Progenitor cell of endocrine pancreas (in vitro differentiated cells): ENCODE measurements around the gene ECM2. TPM values are rescaled to one million over a fixed set of nuclear protein-coding genes. Genes with fewer than 3 reads are reported as not detected.

Experiments used
- DNase-seq: peaks from one replicate; pipeline ENCODE4 v3.0.0; 2021; ENCODE audit warnings: low spot score; ENCODE audit not compliant: unreplicated experiment
- H3K27ac Mint-ChIP-seq: 2 replicates; pipeline ENCODE4 v1.8.0; 2021; ENCODE audit warnings: mild to moderate bottlenecking, moderate library complexity, mixed read lengths
- H3K27me3 Mint-ChIP-seq: 2 replicates; pipeline ENCODE4 v1.8.0; 2021; ENCODE audit warnings: mixed read lengths
- H3K36me3 Mint-ChIP-seq: 2 replicates; pipeline ENCODE4 v1.8.0; 2022; ENCODE audit warnings: mixed read lengths; ENCODE audit not compliant: insufficient read depth
- H3K4me1 Mint-ChIP-seq: 2 replicates; pipeline ENCODE4 v1.8.0; 2021; ENCODE audit warnings: low read depth, mixed read lengths
- H3K4me3 Mint-ChIP-seq: 2 replicates; pipeline ENCODE4 v1.8.0; 2021; ENCODE audit warnings: low read depth, mild to moderate bottlenecking, moderate library complexity, mixed read lengths
- H3K9me3 Mint-ChIP-seq: 2 replicates; pipeline ENCODE4 v1.8.0; 2021; ENCODE audit warnings: low read depth, mixed read lengths
- CTCF ChIP-seq: fragments of 200-600 bp; sonication (generic); IDR thresholded peaks from one replicate; pipeline ENCODE4 v1.5.0; 2021; ENCODE audit warnings: antibody characterized with exemption, mild to moderate bottlenecking; ENCODE audit not compliant: unreplicated experiment
- total RNA-seq: library from RNA; stranded (reverse); gene quantifications from 2 replicates; pipeline ENCODE4 v1.2.1, GENCODE V29; 2021

The ECM2 gene
- total RNA-seq, 1 donor from 2014 or later, result 0.77 TPM

- Mint-ChIP-seq H3K27ac (no peak overlapping the region), H3K9me3 (no peaks in the 10 kb centered on the region), H3K36me3 (no peaks in the 10 kb centered on the region), H3K4me1 (peaks cover 2% of the 10 kb centered on the region), H3K27me3 (no peaks in the 10 kb centered on the region), H3K4me3 (no peak overlapping the region)
- no peak for DNase-seq
- no peak for TF ChIP-seq CTCF
Observed at GRCh38 chr9:92493749-92494387, 41.9 kb downstream of the ECM2 start.

- H3K4me3 Mint-ChIP-seq, result no peak overlapping the region
- peaks cover 2% of the 10 kb centered on the region for H3K4me1 Mint-ChIP-seq
- H3K27ac Mint-ChIP-seq, result no peak overlapping the region
- no peaks in the 10 kb centered on the region for H3K36me3 Mint-ChIP-seq
- no peak for TF ChIP-seq CTCF
- no peaks in the 10 kb centered on the region for H3K27me3 Mint-ChIP-seq
- no peaks in the 10 kb centered on the region for H3K9me3 Mint-ChIP-seq
- no peak for DNase-seq
Observed at GRCh38 chr9:92492781-92493401, 42.9 kb downstream of the ECM2 start.

- no peak for TF ChIP-seq CTCF
- no peak for DNase-seq
- Mint-ChIP-seq H3K9me3 (no peaks in the 10 kb centered on the region), H3K4me1 (peaks cover 2% of the 10 kb centered on the region), H3K27ac (no peak overlapping the region), H3K4me3 (no peak overlapping the region), H3K27me3 (no peaks in the 10 kb centered on the region), H3K36me3 (no peaks in the 10 kb centered on the region)
Observed at GRCh38 chr9:92488681-92489550, 46.9 kb downstream of the ECM2 start.

- Mint-ChIP-seq H3K4me1 (no peaks in the 10 kb centered on the region), H3K9me3 (no peaks in the 10 kb centered on the region), H3K27ac (no peak overlapping the region), H3K36me3 (no peaks in the 10 kb centered on the region), H3K4me3 (no peak overlapping the region), H3K27me3 (no peaks in the 10 kb centered on the region)
- no peak for DNase-seq
- TF ChIP-seq CTCF, result no peak
Observed at GRCh38 chr9:92486371-92486770, 49.4 kb downstream of the ECM2 start.

- Mint-ChIP-seq H3K27ac (no peak overlapping the region), H3K9me3 (no peaks in the 10 kb centered on the region), H3K27me3 (no peaks in the 10 kb centered on the region), H3K4me1 (peaks cover 6% of the 10 kb centered on the region), H3K36me3 (no peaks in the 10 kb centered on the region), H3K4me3 (no peak overlapping the region)
- no peak for TF ChIP-seq CTCF
- no peak for DNase-seq
Observed at GRCh38 chr9:92484563-92484962, 51.2 kb downstream of the ECM2 start.
